SK-N-MC (cell line): ENCODE measurements around the gene HBA2.

Experiments
- EZH2 ChIP-seq: fragments of 200-600 bp; sonication (generic); IDR thresholded peaks from one replicate; pipeline ENCODE4 v1.6.1; 2017; ENCODE audit warnings: antibody characterized with exemption
- FOXP2 ChIP-seq: optimal IDR thresholded peaks from 2 replicates; pipeline ENCODE3; 2011; ENCODE audit warnings: mild to moderate bottlenecking, moderate library complexity; ENCODE audit not compliant: insufficient read depth; ENCODE audit errors: extremely low read length, control extremely low read depth
- POLR2AphosphoS5 ChIP-seq: IDR thresholded peaks from 2 replicates; pipeline ENCODE4 v1.6.1; 2012; ENCODE audit warnings: mild to moderate bottlenecking, low read depth, low read length, borderline replicate concordance

- TF ChIP-seq EZH2 (no peak), POLR2AphosphoS5 (no peak), FOXP2 (no peak)
Observed at GRCh38 chr16:191831-192230, 19.2 kb downstream of the HBA2 start.
